ENCODE measurements around the gene BOLA1.

Gene BOLA1

GRCh38 chr1:149942207-149942606, 42.8 kb downstream of the BOLA1 start:
- TF ChIP-seq GATA3 (IDR thresholded peaks at IDR 0.05; ENCODE audit: low read depth, low read length) = no peak

GRCh38 chr1:149942885-149943284, 43.5 kb downstream of the BOLA1 start:
- TF ChIP-seq GATA3 (IDR thresholded peaks at IDR 0.05; ENCODE audit: low read depth, low read length) (no peak), GATA2 (IDR thresholded peaks at IDR 0.05; ENCODE audit: low read depth, low read length) (no peak)

- TF ChIP-seq GATA3 (IDR thresholded peaks at IDR 0.05; ENCODE audit: low read depth, low read length) (no peak), GATA2 (IDR thresholded peaks at IDR 0.05; ENCODE audit: low read depth, low read length) (no peak)
These were observed 45.8 kb downstream of the BOLA1 start for GRCh38 chr1:149945206-149945605.

- no peak for TF ChIP-seq GATA2 (IDR thresholded peaks at IDR 0.05; ENCODE audit: low read depth, low read length)
- TF ChIP-seq GATA3 (IDR thresholded peaks at IDR 0.05; ENCODE audit: low read depth, low read length) = no peak
These were observed 50.5 kb downstream of the BOLA1 start for GRCh38 chr1:149949911-149950310.

Data from SH-SY5Y (cell line).